GM18870 (cell line): ENCODE results near the gene HRAS.

Source experiments
- ATAC-seq: cut with Tn5 transposase; IDR thresholded peaks from one replicate; pipeline ENCODE4 v1.9.1; 2021; ENCODE audit warnings: moderate library complexity; ENCODE audit not compliant: unreplicated experiment

Gene HRAS

GRCh38 chr11:567629-568292 lies 32.4 kb upstream of the HRAS start:
- no peak for ATAC-seq

- ATAC-seq: no peak
Observed at GRCh38 chr11:567011-567628, 31.7 kb upstream of the HRAS start.

- no peak for ATAC-seq
Observed at GRCh38 chr11:565921-566509, 30.6 kb upstream of the HRAS start.

- ATAC-seq: no peak
Observed at GRCh38 chr11:563812-564578, 28.6 kb upstream of the HRAS start.

GRCh38 chr11:563066-563811 lies 27.9 kb upstream of the HRAS start:
- no peak for ATAC-seq

GRCh38 chr11:562046-562645 lies 26.8 kb upstream of the HRAS start:
- no peak for ATAC-seq

GRCh38 chr11:561148-562003 lies 26.0 kb upstream of the HRAS start:
- no peak for ATAC-seq

- ATAC-seq: no peak
Observed at GRCh38 chr11:560305-561147, 25.1 kb upstream of the HRAS start, which contains the start of the genes LMNTD2 and RASSF7. LMNTD2 (minus strand) TSS chr11:560738; CDS start chr11:560716, 22 bp downstream. RASSF7 (plus strand) TSS chr11:560970; CDS start chr11:561769, 799 bp downstream.

GRCh38 chr11:559712-560304 lies 24.4 kb upstream of the HRAS start:
- no peak for ATAC-seq

GRCh38 chr11:559020-559620 lies 23.7 kb upstream of the HRAS start:
- no peak for ATAC-seq

- no peak for ATAC-seq
Observed at GRCh38 chr11:558503-558902, 23.1 kb upstream of the HRAS start.

- ATAC-seq: no peak
Observed at GRCh38 chr11:557328-558132, 22.2 kb upstream of the HRAS start.

GRCh38 chr11:556662-557256 lies 21.4 kb upstream of the HRAS start:
- no peak for ATAC-seq

- ATAC-seq: no peak
Observed at GRCh38 chr11:555780-556661, 20.6 kb upstream of the HRAS start.

GRCh38 chr11:555227-555779 lies 19.9 kb upstream of the HRAS start:
- ATAC-seq: no peak
